Keratinocyte (primary cell): Measurements from ENCODE around the gene VANGL2. TPM values are rescaled to one million over a fixed set of nuclear protein-coding genes. Genes with fewer than 3 reads are reported as not detected.

Experiments
- DNase-seq: peaks from one replicate; pipeline ENCODE4 v3.0.0-alpha.2; 2011; ENCODE audit warnings: low read depth, missing footprints, low spot score
- FAIRE-seq: peaks from 2 replicates; lab custom pipeline; 2011; peaks lifted over from hg19 to GRCh38; lab: Jason Lieb, UNC
- H2AFZ ChIP-seq: 2 replicates; pipeline ENCODE4 v1.6.0; 2012; ENCODE audit warnings: low read length, control low read depth, inconsistent platforms; ENCODE audit not compliant: control insufficient read depth
- H3K27ac ChIP-seq: 2 replicates; pipeline ENCODE4 v1.5.1; 2011; ENCODE audit warnings: low read length; ENCODE audit not compliant: control insufficient read depth, insufficient read depth
- H3K27me3 ChIP-seq: 3 replicates; pipeline ENCODE4 v1.6.0; 2011; ENCODE audit warnings: low read length; ENCODE audit not compliant: control insufficient read depth, insufficient read depth; ENCODE audit errors: extremely low read depth
- H3K36me3 ChIP-seq, 2 experiments: 2 replicates in 1 of 2; 3 replicates in 1 of 2; pipeline ENCODE4 v1.5.1; 2011; ENCODE audit warnings: low read length in 2 of 2, mild to moderate bottlenecking in 1 of 2; ENCODE audit not compliant: control insufficient read depth in 2 of 2, insufficient read depth in 2 of 2; ENCODE audit errors: extremely low read depth in 1 of 2
- H3K4me1 ChIP-seq: 3 replicates; pipeline ENCODE4 v1.5.1; 2011; ENCODE audit warnings: low read length; ENCODE audit not compliant: control insufficient read depth, insufficient read depth; ENCODE audit errors: extremely low read depth
- H3K4me2 ChIP-seq: 3 replicates; pipeline ENCODE4 v1.6.0; 2011; ENCODE audit warnings: low read depth, low read length; ENCODE audit not compliant: control insufficient read depth, insufficient read depth; ENCODE audit errors: extremely low read depth
- H3K4me3 ChIP-seq, 3 experiments: fragments of 200-600 bp in 1 of 3; sonication (generic) in 1 of 3; 2 replicates in 2 of 3; 3 replicates in 1 of 3; pipeline ENCODE4 v1.5.1; 2011 to 2016; ENCODE audit warnings: low read length in 3 of 3, mild to moderate bottlenecking in 3 of 3, control low read depth in 2 of 3, inconsistent platforms in 1 of 3, low read depth in 1 of 3, mixed read lengths in 1 of 3, mixed run types in 1 of 3, moderate library complexity in 1 of 3; ENCODE audit not compliant: control insufficient read depth in 2 of 3, insufficient read depth in 2 of 3; ENCODE audit errors: extremely low read depth in 1 of 3
- H3K79me2 ChIP-seq: 2 replicates; pipeline ENCODE4 v1.6.0; 2012; ENCODE audit warnings: low read length; ENCODE audit not compliant: control insufficient read depth, insufficient read depth
- H3K9ac ChIP-seq: 3 replicates; pipeline ENCODE4 v1.6.0; 2011; ENCODE audit warnings: low read length; ENCODE audit not compliant: control insufficient read depth, insufficient read depth; ENCODE audit errors: extremely low read depth
- H3K9me1 ChIP-seq: 3 replicates; pipeline ENCODE4 v1.6.0; 2011; ENCODE audit warnings: low read length; ENCODE audit not compliant: control insufficient read depth, insufficient read depth; ENCODE audit errors: extremely low read depth
- H3K9me3 ChIP-seq: 2 replicates; pipeline ENCODE4 v1.5.1; 2012; ENCODE audit warnings: low read depth, low read length; ENCODE audit not compliant: control insufficient read depth
- H4K20me1 ChIP-seq: 3 replicates; pipeline ENCODE4 v1.6.0; 2011; ENCODE audit warnings: low read length; ENCODE audit not compliant: control insufficient read depth, insufficient read depth; ENCODE audit errors: extremely low read depth
- CTCF ChIP-seq, 3 experiments: IDR thresholded peaks in 1 of 3; conservative IDR thresholded peaks in 1 of 3; optimal IDR thresholded peaks in 1 of 3; 2 replicates in 2 of 3; 3 replicates in 1 of 3; pipeline versions ENCODE3 to v1.5.1; 2011; ENCODE audit warnings: low read length in 3 of 3, mild to moderate bottlenecking in 3 of 3, moderate library complexity in 2 of 3, control low read depth in 1 of 3, inconsistent platforms in 1 of 3; ENCODE audit not compliant: insufficient read depth in 2 of 3; ENCODE audit errors: extremely low read depth in 1 of 3
- EZH2 ChIP-seq: IDR thresholded peaks from one replicate; pipeline ENCODE4 v1.6.1; 2012; ENCODE audit warnings: inconsistent platforms, mild to moderate bottlenecking, low read length, moderate library complexity
- dilution Hi-C: fragments of 300-500 bp; cut with MboI; formaldehyde crosslinking; loops from one replicate; pipeline ENCODE4 v1.7.0; 2020; ENCODE audit warnings: low sequenced_read_pairs; ENCODE audit not compliant: extremely low pct_ligation_motif_present
- polyA plus RNA-seq, 5 experiments: library from polyadenylated mRNA; depleted of rRNA in 3 of 5; stranded (reverse) in 3 of 5; stranded (forward) in 1 of 5; unstranded in 1 of 5; fragments of >200 nt; gene quantifications; 1 replicate in 1 of 5; 2 replicates in 3 of 5; 3 replicates in 1 of 5; pipeline versions ENCODE4 v1.2.1 to v1.2.3, GENCODE V29; 2011 to 2012; ENCODE audit warnings: missing spikeins in 2 of 5, low read depth in 1 of 5, low replicate concordance in 1 of 5

The VANGL2 gene
- polyA plus RNA-seq, 1 donor (not counting 4 experiments of a cell fraction or from before 2014, with no cell fraction given): 10.9 TPM

DNA sequence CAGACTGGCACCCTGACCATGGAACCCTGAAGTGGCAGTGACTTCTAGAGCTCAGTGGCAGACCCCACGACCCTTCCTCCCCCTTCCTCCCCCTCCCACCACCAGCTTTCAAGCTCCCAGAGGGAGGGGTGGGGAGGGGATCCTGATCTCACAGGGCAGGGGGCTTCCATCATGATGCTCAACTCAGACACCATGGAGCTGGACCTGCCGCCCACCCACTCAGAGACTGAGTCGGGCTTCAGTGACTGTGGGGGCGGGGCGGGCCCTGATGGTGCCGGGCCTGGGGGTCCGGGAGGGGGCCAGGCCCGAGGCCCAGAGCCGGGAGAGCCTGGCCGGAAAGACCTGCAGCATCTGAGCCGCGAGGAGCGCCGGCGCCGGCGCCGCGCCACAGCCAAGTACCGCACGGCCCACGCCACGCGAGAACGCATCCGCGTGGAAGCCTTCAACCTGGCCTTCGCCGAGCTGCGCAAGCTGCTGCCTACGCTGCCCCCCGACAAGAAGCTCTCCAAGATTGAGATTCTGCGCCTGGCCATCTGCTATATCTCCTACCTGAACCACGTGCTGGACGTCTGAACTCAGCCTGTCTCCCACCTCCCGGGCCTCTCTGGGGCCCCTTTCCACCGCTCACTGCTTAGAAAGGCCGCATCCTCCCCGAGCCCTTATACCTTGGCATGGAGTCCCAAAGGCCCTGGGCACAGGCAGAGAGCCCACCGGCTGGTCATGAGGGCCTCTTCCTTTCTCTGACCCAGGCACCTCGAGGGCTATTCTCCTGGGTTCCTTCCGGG lies 29.6 kb upstream of the VANGL2 start:
- Histone ChIP-seq H3K36me3 (no peaks in the 10 kb centered on the region), H3K4me3 (no peak overlapping the region), H3K79me2 (no peaks in the 10 kb centered on the region), H3K4me1 (no peaks in the 10 kb centered on the region), H4K20me1 (no peaks in the 10 kb centered on the region), H3K27me3 (no peaks in the 10 kb centered on the region), H3K4me2 (no peak overlapping the region), H3K9me1 (no peaks in the 10 kb centered on the region), H2AFZ (no peak overlapping the region), H3K27ac (no peak overlapping the region), H3K9ac (no peak overlapping the region), H3K9me3 (no peaks in the 10 kb centered on the region)
- TF ChIP-seq CTCF (optimal IDR thresholded peaks at IDR 0.05 in 1 of 3, IDR thresholded peaks at IDR 0.05 in 1 of 3, conservative IDR thresholded peaks at IDR 0.05 in 1 of 3; ENCODE audit: extremely low read depth in 1 of 3, insufficient read depth in 2 of 3, low read length in 3 of 3) (no peak), EZH2 (no peak)
- FAIRE-seq (no peak), DNase-seq (no peak)
- dilution Hi-C loops: no loop called here

- FAIRE-seq: no peak
- H3K4me1 ChIP-seq: peaks cover 4% of the 10 kb centered on the region
- H3K9me1 ChIP-seq: no peaks in the 10 kb centered on the region
- H3K79me2 ChIP-seq: no peaks in the 10 kb centered on the region
- no peak overlapping the region for H3K4me3 ChIP-seq
- H3K27me3 ChIP-seq: no peaks in the 10 kb centered on the region
- DNase-seq: no peak
- dilution Hi-C loops: no loop called here
- no peaks in the 10 kb centered on the region for H3K36me3 ChIP-seq
- no peak for TF ChIP-seq CTCF (optimal IDR thresholded peaks at IDR 0.05 in 1 of 3, IDR thresholded peaks at IDR 0.05 in 1 of 3, conservative IDR thresholded peaks at IDR 0.05 in 1 of 3; ENCODE audit: extremely low read depth in 1 of 3, insufficient read depth in 2 of 3, low read length in 3 of 3)
- no peak for TF ChIP-seq EZH2
- H2AFZ ChIP-seq: no peak overlapping the region
- no peak overlapping the region for H3K9ac ChIP-seq
- H3K9me3 ChIP-seq: no peaks in the 10 kb centered on the region
- no peak overlapping the region for H3K27ac ChIP-seq
- no peak overlapping the region for H3K4me2 ChIP-seq
- no peaks in the 10 kb centered on the region for H4K20me1 ChIP-seq
These were observed 29.1 kb upstream of the VANGL2 start for GRCh38 chr1:160371346-160371631.
